ENCODE measurements around the gene SEZ6L.

The SEZ6L gene

DNA sequence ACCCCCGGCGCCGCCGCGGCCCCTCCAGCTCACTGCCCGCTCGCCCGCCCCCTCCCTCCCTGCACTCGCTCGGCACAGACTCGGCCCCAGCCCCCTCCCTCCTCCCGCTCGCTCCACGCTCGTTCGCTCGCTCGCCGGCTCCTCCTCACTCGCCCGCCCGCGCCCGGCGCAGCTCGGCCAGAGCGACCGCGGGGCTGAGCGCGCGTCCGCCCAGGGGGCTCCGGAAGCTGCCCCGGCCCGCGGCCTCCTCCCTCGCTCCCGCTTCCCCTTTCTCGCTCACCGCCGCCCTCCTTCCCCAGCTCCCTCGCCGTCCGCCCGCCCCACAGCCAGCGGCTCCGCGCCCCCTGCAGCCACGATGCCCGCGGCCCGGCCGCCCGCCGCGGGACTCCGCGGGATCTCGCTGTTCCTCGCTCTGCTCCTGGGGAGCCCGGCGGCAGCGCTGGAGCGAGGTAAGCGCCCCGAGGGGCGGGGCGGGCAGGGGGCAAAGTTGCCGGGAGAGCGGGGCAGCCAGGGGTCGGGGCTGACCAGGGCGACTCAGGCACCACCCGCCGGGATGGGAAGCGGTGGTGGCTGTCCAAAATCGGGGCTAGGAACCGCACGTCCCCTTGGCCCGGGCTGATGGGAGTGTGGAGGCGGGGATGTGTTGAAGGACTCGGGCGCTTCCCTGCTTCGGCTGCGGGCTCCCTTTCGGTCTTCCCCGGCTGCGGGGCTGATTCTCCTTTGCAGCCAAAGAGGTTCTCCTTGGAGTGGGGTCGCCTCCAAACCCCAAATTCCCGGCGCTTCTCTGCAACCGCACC, at the start of gene SEZ6L:
Gene SEZ6L (plus strand): TSS at position 148 of the 797 bp plus-strand sequence. CDS start 208 bp downstream, at position 356.
- peak in 21 of 56 donors; percentile 14 to 61 (median 29) for DNase-seq

DNA sequence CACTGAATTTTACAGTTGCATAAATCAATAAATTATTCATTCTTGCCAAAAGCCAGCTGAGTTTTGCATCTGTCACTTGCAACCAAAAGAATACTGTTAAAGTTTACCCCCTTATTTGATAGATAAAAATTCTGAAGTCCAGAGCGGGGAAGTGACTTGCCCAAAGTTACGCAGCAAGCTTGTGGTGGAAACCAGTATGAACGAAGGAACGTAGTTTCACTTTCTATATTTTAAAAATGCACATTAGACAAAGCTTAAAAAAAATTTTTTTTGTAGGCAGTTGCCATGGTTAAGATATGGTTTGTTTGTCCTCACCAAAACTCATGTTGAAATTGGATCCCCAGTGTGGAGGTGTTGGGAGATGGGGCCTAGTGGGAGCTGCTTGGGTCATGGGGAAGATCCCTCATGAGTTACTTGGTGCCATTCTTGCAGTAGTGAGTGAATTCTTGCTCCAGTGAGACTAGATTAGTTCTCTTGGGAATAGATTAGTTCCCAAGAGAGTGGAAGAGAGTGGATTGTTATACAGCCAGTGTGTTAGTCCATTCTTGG, 46.3 kb upstream of the SEZ6L start:
- DNase-seq, result no peak

DNA sequence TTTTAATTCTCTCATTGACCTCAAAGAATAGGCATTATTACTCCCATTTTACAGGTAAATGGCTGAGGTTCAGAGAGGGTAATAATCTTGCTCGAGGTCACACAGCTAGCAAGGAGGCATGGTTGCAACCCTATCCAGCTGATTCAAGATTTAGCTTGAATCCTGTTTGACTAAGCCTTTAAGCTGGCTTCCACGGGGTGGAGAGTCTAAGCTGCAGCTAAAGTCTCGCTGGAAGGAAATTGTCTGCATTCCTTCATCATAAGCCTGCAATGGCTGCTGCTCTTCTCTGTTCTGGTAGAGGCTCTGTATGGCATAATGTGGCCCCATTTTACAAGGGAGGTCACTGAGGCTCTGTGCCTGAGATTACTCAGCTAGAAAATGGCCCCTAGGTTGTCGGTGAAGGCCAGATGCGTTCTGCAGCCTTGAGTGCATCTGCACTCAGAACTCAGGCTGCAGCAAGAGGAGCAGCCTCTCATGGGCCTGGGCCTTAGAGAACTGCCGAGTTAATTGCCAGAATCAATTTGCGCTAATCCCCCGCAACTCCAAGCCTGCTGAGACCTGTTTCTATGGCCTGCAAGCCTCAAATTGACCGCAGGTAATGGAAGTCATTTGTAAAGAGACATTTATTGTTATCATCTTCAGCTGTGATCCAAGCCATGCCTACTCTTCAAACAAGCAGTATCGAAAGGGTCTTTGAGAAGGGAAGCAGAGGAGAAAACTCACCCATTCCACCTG, 44.1 kb upstream of the SEZ6L start:
- no peak for DNase-seq

DNA sequence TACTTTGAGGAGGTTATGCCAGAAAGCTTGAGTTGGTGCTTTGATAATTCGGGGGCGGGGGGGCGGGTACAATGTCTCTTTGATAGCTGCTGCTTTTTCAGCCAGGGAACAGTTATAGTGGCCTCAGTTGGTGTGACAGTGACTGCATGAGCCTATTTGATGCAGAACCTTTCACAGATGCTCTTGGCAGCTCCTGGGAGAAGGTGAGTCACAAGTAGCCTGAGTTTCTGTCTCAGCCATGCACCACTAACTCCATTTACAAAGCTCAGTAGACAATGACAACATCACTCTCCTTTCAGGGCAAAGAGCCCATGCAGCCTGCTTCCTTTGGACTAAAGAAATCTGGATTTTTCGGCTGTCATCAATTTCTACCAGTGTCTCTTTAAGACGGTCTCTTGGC, 42.1 kb upstream of the SEZ6L start:
- DNase-seq, result no peak

DNA sequence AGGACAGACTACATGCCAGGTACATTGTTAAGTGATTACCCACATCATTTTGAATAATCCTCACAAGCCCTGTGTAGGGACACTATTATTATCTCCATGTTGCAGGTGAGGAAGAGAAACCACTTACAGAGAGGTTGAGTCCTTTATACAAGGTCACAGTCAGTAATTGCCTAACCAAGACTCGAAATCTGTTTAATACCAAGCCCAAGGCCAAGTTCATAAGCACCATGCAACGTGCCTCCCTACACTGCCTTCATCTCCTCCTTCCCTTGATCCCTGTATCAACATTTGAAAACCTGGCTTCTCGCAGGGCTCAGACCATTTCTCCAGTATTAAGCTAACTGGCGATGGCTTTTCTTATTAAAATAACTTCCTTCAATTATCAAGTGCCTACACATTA, 41.7 kb upstream of the SEZ6L start:
- DNase-seq, result no peak

DNA sequence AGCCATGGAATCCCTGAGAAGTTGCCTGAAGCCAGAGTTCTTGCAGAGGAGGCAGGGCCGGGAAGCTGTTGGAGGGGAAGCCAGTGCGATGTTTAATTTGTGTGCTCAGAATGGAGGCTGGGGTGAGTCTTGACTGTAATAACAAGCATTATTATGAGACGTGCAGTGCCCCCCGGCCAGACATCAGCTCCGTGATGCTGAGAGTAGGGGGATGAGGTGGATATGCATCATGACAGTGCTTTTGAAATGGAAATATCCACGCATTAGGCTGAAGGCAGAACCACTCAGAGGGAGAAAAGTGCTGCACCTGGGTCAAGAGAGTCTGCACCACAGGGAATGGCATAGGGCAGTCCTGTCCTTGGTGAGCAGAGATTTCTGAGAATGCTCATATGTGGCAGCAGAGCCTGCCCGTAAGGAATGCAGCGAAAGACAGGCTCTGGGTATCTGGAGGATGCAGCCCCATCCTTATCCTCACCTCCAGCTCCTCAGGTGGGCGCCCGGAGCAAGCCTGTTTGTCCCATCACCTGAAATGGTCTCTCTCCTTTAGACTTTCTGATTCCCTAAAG, 37.6 kb upstream of the SEZ6L start:
- no peak for DNase-seq

DNA sequence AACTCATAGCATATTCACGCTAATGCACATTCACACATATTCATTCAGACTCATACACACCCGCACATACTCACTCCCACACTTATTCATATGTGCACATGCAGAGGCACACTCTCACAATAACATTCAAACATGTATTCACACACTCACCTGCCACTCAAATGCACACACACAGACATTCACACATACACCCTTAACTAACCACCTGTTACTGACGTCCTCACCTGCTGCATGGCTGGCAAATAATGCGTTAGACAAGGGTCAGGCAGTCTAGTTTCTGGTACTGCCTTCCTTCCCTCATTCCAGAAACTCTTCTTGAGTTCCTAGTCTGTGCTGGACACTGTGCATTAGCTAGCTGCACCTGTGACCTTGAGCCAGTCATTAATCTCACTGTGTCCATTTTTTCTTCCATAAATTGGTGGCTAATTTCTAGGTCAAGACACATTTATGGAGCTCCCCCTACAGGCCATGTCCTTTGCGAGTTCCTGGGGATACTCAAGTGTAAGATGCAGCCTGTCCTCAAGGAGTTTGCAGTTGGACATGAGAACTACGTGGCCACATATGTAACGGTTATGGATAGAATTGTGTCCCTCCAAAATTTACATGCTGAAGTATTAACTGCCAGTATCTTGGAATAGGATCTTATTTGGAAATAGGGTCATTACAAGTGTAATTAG, 34.5 kb upstream of the SEZ6L start:
- no peak for DNase-seq

DNA sequence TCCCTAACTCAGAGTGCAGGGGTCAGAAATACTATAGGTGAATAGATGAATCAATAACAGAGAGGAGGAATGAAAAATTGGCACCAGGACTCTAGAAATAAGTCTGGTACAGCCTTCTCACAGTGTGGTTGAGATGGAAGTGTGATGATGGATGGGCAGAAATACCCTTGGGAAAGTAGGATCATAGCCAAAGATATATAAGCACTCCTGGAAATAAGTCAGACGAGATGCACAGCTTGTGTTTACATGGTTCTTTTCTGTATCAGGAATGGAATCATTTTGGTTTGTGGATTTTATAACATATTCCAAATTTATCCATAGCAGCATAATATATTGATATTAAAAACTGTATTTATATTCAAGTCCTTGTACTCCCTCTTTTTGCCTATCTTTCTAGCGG, 33.5 kb upstream of the SEZ6L start:
- no peak for DNase-seq

DNA sequence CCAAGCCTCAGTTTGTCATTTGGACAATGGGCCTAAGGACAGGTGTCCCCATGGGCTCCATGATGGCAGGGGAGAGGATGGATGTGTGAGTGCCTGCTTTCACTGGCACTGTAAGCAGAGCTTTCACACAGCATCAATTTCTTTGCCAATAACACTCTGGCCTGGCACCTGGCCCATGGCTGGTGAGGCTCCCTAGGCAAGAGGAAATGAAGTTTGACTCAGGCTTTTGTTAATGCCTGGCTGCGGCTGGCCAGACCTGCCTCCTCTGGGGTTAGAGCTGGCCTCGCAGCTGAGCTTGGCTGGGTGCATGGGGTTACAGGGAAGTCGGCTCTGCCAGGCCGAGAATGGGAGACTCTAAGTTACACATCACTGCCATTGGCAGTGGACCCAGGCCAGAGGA, 30.0 kb upstream of the SEZ6L start:
- peak in 32 of 56 donors; percentile 1 to 65 (median 14) for DNase-seq

DNA sequence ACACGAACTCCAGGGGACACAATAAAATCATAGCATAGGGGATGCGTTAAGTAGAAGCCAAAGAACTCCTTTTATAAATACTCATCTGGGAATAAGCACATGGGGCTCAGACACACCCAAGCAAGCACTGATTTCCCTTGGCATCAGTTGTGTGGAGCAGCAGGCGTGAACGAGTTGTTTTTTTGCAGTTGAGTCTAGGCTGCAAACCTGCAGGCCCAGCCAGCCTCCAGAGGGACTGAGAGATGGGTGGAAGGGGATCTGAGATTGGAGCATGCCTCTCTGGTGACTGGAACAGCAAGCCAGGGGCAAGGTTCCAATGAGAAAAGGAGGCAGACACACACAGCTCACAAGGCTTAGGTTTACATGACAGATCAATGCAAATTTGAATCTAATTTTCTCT, 27.4 kb upstream of the SEZ6L start:
- no peak for DNase-seq

DNA sequence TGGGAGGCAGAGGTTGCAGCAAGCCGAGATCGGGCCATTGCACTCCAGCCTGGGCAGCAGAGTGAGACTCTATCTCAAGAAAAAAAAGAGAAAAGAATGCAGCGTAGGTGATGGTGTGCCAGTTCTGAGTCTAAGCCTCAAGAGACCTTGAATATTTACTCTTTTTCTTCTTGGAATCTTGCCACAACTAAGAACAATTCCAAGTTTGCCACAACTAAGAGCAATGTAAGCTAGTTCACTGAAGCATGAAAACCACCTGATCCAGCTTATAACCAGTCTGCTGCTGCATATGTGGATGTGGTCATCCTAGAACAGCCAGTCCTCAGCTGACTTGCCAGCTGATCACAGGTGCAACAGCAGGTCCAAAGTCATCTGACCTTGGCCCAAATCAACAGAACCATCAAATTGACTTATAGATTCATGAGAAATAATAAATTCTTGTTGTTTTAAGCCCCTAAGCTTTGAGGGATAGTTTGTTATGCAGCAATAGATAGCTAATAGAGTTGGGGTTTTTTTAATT, 25.4 kb upstream of the SEZ6L start:
- no peak for DNase-seq

DNA sequence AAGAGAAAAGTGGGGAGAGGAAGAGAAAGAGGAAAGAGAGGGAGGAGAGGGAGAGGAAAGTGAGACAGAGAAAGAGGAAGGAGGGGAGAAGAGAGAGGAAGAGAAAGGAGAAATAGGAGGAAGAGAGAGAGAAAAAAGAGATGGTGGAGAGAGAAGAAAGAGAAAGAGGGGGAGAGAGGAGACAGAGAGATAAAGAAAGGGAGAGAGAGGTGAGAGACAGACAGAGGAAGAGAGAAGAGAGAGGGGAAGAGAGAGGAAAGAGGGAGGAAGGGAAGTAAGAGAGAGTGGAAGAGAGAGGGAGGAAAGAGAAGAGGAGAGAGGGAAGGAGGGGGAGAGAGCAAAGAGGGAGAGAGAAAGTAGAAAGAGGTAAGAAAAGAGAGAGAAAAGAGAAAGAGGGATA, 9.4 kb upstream of the SEZ6L start:
- DNase-seq, result no peak

DNA sequence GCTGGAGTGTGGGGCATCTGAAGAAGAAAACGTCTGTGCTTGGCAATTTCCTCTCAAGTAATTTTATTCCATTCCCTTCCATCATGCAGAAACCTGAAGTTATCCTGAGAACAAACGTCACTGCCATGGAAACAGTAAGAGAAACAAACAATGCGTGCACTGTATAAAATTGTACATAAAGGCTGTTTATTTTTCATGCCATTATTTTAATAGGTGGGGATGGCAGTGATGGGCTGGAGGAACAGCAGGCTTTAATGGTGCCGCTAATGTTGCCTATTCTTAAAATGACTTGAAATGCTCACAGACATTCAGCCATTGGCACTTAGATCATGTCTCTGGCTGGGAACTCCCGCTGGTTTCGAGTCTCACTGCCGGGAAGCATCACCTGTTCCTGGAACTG, 7.5 kb upstream of the SEZ6L start:
- no peak for DNase-seq

DNA sequence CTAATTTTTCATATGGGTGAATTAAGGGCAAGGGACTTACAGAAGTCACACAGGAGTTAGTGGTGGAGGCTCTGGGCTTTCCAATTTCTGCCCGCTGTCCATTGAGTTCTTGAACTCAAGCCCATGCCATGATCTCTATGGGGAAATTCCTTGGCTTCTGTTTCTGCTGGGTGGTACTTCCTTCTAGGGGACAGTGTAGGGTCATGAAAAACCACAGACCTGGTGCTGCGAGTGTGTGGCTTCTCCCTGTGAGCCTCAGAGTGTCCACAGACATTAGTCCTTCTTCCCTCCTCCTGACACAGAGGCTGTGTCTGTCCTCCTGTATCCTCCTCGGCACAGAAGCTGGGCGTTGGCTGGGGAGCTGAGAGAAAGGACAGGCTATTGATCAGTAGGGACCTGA, 6.3 kb upstream of the SEZ6L start:
- DNase-seq, result no peak

DNA sequence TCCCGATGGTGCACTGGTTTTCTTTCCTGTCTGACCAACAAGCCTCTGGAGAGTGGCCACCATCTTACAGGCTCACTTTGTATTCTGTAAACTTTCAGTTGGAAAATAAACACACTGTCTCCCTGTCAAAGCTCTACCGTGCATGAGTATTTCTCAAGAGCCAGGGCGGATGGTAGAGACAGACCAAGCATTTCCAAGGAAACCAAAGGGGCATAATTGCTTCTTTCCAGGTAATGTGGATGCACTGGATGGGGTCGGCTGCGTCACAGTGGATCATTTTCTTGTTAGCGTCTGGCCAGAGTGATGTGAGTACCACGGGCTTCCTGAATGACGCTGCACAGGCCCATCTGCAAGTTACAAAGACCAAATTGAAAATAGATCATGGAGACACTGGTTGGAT, 5.1 kb upstream of the SEZ6L start:
- no peak for DNase-seq

DNA sequence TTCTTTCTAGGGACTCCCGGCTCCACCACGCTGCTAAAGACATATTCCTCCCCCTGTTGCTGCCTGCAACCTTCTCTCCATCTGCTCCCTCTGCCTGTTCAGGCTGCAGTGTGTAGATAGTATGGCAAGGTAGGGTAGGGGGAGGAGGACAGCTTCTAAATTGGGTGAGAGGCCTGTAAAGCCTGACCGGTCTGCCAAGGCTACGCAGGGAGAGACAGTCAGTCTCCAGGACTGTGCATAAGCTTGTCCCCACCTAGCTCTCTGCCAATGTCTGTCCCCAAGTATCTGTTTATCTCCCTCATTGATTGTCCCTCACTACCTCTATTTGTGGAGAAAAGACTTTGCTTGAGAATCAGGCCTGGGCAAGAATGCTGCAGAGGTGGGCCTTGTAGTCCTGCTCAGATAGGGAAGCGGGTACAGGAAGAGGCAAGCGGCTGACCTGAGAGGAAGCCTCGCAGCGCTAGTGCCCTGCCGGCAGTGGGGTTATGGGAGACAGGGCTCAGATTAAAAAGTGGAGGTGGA, 871 bp upstream of the SEZ6L start:
- DNase-seq, result peak in 2 of 56 donors; percentile 3 to 17

DNA sequence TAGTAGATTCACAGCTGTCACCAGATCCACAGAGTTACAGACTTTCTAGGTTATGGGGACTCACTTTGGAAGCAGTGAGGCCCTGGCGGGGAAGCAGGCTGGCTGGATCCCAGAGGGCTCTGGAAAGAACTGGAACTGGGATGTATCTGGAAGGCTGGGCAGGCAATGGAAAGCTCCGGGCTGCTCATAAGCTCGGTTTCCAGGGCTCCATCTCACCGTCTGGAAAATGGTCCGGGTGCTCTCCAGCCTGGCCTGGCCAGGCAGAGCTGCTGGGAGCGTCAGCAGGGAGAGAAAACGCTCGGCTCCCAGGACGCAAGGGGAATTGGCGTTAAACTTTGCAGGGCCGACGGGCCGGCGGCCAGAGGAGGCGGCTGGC, 335 bp upstream of the SEZ6L start:
- DNase-seq, result peak in 22 of 56 donors; percentile 5 to 61 (median 26)

DNA sequence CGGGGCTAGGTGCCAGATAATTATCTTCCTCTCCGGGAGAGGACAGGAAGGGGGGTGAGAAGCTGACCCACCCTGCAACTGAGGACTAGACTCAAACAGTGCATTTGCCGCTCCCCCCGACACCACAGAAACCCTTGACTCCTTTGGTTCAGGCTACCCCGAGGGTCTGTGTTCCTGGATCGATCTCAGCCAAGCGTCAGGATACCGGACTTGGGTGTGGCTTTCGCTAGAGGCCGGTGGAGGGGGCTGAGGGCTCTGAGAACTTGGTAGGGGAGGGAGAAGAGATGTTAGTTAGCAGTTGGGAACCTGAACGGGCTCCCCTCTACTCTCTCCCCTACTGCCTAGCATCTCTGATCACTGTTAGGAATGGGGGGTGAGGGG, 840 bp downstream of the SEZ6L start:
- DNase-seq, result no peak

DNA sequence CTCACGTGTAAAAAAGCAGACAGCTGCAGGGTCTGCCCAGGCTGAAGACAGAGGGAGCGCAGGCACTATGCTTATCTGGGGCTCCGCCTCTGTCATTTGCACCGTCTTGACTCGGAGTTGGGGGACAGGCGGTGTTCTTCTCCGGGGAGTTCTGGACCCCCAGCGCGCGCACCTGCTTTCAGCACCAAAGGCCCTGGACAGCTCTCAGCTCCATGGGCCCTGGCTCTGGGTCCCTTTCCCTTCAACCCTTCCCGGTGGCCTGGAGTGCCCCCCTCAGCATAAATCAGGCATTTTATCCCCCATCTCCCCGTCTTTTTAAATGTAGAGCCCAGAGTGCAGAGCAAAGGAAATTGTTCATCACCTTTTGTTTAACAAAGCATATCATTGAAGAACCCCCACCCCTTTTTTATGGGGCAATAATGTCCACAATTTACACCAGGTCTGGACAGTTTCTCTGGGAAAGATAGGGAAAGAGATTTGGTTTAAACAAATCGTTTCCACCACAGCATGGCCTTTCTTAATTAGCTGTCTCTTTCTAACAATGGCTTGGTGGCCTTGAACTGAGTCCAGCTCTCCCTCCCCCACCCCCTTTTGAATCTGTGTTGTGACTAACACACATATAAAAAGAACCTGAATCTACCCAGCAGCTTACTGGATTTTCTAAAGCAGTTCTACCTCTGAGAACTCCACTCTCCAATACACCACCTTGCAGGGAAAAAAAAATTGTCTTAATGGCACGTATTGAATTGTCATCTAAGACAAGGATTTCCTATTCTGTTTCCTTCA, 1.7 kb downstream of the SEZ6L start:
- DNase-seq, result peak in 25 of 56 donors; percentile 2 to 51 (median 16)

DNA sequence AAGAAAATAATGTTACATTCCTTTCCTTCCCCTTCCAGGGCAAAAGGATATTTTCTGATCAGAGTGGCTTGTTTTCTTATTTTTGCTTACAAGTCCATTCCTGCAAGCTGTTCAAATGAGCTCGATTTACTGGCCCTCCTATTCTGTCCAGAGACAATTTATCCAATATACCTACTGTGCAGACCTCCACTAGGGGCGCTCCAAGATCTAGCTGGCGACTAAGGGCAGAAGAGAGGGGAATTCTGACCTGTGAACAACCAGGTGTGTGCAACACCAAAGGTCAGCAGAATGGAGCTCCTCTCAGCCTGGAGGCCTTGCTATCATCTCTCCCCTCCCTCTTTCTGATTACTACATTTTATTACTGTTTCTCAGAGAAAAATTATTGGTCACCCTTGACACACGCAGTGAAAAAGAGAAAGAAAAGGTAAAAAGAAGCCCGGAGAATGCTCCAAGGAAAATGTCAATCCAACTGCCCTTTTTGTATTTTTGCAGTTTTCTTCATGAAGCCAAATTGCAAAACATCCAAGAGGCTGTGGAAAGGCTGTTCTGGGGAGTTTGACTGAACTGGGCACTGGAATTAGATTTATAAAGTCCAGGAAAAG, 3.2 kb downstream of the SEZ6L start:
- DNase-seq, result peak in 16 of 56 donors; percentile 2 to 50 (median 14)

All from nucleus accumbens (tissue), 56 donors.